OCI-M2 (cell line): Measurements from ENCODE around the gene KCNH4.

Source experiments
- DNase-seq: peaks from one replicate; lab custom pipeline; 2025; ENCODE audit not compliant: unreplicated experiment; lab: John Stamatoyannopoulos, UW

KCNH4 gene

DNA sequence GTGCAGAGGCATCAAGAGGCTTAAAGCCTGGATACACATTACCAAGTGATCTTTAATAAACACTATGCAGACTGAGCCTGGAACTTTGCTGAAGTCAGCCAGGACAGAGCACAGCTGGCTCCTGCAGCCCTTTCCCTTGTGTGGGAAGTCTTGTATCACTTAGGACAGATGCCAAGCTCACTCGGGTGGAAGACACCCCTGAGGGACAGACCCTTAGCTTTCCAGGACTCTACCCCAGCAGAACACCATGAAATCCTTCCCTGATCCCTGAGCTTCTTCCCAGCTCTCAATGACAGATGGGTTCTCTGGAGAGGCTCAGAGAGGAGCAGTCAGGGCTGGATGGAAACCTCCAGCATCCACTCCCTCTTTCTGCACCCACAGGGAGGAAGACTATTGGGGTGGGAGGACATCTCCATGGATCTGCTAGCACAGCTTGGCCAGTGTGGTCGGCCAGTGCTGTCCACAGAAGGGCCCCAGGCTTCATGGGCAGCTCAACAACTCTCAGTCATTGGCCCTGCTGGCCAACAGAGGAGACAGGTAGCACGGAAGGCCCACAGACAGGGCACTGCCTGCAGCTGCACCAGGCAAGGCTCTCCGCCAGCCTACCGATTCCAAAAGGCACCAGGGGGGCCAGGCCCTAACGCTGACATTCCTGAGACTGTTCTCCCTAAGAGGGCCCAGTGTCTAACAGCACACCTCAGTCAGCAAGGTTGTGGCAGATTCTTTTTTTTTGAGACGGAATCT is 42.0 kb downstream of the KCNH4 start:
- no peak for DNase-seq

GRCh38 chr17:42136654-42137051 is 44.3 kb downstream of the KCNH4 start:
- DNase-seq: no peak

DNA sequence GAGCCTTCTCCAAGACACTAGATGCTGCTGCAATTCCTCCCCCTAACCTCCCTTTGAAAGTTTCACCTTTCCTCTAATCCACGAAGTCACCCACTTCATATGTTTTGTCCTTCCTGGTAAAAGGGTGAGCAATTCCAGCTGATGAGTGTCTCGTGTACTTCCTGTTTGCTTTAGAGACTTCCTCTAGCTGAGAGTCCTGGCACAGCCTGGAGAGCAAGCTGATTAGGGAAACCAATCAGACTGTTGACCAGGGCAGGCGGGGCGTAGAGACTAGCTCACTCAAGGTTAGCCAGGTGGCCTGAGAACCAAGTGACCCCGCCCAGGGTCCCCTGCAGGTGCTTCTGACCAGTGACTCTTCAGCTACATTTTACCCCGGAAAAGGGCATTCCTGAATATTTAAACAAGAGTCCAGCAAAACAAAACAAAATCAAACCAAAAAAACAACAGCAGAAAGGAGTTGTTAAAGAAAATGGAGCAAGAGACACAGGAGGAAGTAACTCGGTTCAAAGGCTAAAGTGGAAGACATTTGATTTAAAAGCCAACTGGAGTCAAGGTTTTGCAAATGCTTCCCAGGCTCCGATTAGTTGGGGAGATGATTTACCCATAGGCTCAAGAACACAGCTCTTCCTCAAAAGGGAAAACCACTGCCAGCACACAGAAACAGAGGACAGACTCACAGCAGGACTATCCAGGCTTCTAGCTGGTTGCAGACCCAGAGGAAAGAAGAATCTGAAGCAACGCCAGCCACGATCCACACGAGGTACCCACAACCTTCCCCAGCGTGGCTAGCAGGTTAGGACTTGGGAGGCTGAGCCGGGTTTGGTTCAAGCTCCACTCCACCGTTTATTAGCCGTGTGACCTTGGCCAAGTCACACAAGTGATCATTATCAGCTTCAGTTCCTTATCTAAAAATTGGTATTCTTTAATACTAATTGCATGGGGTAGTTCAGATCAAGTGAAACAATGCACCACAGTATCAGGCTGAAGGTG is 45.0 kb downstream of the KCNH4 start:
- DNase-seq: no peak

DNA sequence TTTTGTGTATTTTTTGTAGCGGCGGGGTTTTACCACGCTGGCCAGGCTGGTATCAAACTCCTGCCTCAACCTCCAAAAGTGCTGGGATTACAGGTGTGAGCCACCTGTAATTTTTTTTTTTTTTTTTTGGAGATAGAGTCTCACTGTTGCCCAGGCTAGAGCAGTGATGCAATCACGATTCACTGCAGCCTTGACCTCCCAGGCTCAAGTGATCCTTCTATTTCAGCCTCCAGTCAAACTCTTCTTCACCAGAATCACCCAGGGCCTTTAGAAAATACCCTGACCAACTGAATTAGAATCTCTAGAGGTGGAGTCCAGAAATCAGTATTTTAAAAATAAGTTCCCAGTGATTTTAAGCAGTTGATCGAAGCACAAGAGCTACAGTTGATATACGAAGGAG is 45.8 kb downstream of the KCNH4 start:
- DNase-seq: no peak

DNA sequence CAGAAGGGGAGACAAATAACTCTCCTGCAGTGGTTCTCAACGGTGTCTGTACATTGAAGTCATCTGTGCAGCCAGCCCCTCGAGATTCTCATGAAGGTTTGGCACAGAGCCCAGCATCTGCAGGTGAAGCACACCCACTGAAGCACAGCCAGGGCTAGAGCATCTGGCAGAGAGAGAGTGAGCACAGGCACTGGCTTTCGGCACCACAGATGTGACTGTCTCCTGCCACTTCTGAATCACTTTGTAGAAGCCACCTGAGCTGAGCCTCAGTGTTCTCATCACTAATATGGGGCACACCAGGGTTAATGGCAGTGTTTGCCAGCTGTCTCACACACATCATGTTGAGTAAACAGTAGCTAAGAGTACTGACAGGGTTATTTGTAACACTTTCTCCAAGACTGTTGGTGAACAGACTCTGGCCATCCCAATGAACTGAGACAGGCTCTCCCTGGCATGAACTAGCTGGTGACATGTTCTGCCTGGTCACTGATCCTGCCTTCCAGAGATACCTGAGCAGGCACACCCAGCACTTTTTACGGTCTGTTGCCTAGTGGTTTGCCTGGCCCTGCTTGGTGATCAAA is 47.4 kb downstream of the KCNH4 start:
- DNase-seq: no peak

GRCh38 chr17:42132941-42133340 is 48.0 kb downstream of the KCNH4 start:
- DNase-seq: no peak

- no peak for DNase-seq
Observed at GRCh38 chr17:42131981-42132432, 48.9 kb downstream of the KCNH4 start.

GRCh38 chr17:42131232-42131631 is 49.7 kb downstream of the KCNH4 start:
- DNase-seq: no peak

DNA sequence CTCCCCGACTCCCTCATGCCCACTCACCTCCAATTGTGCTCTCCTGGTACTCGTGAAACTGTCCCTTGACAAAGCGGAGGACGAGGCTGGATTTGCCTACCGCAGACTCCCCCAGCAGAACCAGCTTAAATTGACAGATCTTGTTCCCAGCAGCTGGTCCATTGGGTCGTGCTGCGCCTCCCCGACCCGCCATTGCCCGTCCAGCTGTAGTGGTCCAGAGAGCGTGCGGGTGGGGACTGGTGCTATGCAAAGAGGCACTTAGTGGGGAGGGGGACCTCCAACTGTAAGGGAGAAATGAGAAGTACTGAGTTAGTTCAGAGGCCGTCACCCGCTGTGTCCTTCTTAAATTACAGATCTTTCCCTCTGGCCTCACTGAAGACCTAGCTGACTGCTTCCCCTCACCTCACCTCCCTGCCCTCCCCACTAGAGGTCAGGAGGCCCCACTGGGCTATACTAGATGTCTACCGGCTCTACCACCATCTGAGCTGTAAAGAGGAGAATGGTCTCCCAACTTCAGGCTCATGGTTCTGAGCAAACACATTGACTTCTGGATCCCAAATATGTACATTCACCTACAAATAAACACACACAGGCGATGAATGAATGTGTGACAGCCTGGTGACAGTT is 50.5 kb downstream of the KCNH4 start:
- DNase-seq: no peak

DNA sequence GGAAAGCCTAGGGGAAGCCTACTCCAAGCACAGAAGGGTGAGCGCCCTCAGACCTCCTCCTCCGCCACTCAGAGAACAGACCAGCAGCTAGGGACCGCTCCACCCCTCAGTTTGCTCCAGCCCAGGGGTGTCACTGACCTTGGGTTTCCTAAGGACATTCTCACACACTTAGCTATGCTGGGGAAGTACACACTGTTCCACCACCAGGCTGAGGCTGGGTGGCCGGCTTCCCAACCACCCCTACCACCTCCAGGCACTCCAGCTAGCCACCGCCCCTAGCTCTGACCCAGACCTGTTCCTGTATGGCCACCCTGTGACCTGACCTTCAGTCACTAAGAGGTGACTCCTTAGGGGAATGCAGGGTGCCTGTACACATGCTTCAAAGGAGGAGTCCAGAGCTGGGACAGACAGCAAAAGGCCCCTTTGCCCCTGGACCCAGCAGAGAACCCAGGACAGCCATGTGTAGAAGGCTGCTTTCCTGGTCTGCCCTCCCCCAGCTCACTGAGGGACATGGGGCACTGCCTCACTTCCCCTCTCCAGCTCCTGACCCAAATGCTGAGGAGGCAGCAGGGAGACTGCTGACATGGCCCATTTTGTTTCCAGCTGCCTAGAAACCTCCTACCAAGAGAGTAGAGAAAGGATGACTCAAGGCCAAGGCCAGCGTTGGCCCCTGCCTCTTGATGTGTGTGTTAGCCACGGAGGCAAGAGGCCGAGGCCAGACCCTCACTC is 51.7 kb downstream of the KCNH4 start:
- no peak for DNase-seq

DNA sequence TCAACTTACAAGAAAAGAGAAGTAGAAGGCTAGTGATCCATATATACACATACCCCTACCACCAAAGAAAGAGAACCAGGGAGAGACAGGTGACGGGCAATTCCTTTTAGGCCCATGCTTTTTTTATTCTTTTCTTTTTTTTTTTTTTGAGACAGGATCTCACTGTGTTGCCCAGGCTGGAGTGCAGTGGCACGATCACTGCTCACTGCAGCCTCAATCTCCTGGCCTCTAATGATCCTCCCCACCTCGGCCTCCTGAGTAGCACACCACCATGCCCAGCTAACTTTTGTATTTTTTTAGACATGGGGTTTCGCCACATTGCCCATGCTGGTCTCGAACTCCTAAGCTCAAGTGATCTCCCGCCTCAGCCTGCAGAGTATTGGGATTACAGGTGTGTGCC is 53.5 kb downstream of the KCNH4 start:
- DNase-seq: no peak

GRCh38 chr17:42126836-42127235 is 54.1 kb downstream of the KCNH4 start:
- DNase-seq: no peak

DNA sequence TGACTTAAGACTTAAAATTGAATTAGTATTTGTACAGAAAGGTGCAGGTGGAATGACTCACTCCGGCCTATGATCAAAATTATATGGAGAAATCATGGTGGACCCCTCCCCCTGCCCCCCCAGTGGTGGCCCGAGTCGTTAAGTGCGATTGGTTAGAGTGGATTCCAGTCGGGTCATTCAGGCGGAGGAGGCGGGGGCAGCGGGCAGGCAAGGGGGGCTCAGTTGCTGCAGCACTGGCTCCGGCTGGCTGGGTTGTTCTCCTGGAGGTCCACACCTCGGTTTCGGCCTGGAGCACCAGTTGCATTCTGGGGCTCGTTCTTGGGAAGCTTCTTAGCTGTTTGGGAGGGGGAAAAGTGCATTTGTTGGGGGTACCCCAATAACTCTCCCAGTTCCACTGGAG is 55.4 kb downstream of the KCNH4 start:
- DNase-seq: no peak

- DNase-seq: no peak
Observed at GRCh38 chr17:42124256-42124655, 56.7 kb downstream of the KCNH4 start.

DNA sequence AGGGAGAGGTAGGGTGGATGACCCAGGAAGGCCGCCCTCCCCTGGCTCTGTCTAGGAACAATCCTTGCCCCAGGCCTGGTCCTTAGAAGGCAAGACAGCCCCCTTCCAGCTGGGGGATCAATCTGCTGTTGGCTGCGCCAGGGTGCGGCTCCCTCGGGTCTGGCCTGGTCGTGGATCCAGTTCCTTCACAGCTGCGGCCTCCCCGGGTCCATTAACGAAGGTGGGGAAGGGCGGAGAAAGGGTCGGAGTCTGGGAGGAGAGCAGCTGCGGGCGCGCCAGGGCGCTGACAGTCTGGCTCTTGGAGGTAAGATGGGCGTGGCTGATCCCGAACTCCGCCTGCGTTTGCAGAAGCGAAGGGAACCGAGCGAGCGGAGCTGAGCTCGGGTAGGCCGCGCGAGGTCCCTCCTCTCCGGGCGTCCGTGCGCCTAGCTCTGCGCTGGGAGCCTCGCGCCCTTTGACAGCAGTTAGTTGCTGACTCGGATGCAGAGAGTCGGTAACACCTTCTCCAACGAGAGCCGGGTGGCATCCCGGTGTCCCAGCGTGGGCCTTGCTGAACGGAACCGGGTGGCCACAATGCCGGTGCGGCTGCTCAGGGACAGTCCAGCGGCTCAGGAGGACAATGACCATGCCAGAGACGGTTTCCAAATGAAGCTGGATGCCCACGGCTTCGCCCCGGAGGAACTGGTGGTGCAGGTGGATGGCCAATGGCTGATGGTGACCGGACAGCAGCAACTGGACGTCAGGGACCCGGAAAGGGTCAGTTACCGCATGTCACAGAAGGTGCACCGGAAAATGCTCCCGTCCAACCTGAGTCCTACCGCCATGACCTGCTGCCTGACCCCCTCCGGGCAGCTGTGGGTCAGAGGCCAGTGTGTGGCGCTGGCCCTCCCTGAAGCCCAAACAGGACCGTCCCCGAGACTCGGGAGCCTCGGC is 58.3 kb downstream of the KCNH4 start, which contains the start of gene HSPB9:
TSS of gene HSPB9 (plus strand) at position 434 of the 933 bp plus-strand sequence. CDS start at position 481, 47 bp downstream.
- no peak for DNase-seq

DNA sequence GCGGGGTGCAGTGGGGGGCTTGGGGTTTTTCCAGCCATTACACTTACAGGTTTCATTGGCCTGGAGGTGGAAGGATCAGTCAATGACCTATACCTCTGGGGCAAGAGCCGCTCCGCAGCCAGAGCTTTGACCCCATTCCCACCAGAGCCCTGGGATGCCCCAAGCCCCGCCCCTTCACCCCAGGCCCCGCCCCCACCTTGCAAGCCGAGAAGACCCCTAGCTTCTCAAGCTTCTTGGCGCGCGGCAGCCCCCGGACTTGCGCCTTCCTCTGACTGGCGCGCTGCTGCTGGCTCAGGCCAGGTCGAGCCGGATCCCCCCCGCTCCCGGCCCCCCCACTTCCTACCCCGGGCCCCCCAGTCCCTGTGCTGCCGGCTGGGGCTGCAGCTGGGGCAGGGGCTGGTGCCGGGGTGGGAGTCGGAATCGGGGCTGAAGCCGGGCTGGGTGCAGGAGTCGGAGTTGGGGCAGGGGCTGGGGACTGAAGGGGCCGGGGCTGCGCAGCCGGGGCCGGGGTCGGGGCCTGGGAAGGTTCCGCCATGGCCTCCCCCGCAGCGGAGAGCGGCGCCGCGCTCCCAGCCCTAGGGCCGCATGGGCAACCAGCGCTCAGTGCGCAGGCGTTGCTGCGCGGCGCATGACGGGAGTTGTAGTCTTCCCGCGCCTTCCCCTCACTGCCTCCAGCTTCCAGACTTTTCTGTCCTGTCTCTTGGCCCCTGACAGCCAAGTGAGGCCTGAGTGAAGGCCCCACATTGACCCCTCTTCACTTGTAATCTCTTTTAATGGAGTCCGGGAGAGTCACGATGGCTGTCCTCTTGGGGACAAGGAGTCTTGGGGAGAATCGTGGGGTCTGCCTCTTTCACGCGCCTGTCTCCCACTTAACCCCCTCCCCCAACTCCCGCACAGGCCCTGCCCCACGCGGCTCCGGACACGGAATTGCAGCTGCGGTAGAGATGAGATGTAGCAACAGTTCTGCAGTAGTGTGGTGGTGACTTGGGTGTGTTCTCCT is 59.9 kb downstream of the KCNH4 start, which contains the start of gene KAT2A:
TSS of gene KAT2A (minus strand) at position 598 of the 1,000 bp plus-strand sequence. CDS start at position 535, 63 bp downstream.
- peak; percentile 59 for DNase-seq

DNA sequence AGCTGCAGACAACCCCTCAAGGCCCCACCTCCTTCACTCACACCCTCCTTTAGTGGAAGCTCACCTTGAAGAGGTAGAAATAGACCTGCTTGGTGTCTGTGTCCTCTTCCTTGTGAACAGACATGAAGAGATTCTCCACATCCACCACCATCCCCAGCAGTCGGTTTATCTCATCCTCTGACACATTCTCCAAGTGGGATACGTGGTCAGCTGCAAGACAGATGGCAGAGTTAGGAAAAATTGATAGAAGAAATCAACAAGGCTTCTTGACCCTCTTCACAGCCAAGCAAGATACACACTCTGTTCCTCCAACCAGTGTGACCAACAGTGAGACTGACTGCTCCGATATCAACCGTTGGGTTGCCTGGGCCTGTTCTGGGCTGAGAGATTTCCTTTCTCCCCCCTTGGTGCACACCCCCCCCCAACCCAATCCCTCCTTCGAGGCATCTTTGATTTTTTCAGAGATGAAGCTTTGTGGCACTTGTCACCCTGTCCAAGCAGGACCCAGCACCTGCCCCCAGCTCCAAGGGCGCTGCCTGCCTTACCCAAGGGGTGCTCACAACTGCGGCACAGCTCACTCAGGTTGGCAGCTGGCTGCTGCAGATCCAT is 60.7 kb downstream of the KCNH4 start:
- no peak for DNase-seq
